HG02884 (cell line): ENCODE results near the gene DOCK4.

Experiments
- ATAC-seq: cut with Tn5 transposase; IDR thresholded peaks from one replicate; pipeline ENCODE4 v1.9.1; 2021; ENCODE audit warnings: mild to moderate bottlenecking, moderate library complexity; ENCODE audit not compliant: unreplicated experiment

DOCK4 gene

DNA sequence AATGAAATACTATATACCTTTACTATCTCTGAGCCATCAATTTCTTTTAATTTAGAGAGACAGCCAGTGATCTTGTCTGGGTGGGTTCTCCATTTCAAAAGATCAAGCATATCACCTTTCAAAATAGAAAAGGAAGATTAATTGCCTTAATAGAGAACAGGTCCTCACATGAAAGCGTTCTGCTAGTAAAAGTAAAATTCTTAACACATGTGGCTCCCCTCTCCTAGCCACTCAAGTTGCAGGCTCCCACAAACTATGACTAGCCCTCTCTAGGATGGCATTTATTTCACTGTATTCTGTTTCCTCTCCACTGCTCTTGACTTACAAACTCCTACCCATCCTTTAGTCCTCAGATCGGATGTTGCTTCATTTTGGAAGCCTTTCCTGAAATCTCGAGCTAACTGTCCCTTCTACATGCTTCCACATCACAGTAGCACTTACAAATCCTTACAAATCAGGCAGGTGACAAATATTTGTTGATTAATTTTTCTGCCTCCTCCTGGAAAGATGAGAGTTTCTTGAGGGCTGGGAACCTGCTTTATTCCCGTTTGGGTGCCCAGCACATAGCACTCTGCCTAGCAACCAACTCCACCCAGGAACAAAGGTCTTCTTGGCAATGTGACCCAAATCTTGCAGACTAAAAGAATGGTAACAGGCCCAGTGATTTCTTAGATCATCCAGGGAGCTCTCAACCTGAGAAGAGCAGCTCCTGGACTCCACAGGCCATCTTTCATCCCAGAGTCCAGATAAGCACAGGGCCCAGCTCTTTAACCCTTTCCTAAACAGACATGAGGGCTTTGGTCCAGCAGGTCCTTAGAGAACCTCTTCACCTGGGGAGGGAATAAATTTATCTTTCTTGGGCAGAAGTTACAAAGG, 333.5 kb downstream of the DOCK4 start:
- ATAC-seq: no peak

DNA sequence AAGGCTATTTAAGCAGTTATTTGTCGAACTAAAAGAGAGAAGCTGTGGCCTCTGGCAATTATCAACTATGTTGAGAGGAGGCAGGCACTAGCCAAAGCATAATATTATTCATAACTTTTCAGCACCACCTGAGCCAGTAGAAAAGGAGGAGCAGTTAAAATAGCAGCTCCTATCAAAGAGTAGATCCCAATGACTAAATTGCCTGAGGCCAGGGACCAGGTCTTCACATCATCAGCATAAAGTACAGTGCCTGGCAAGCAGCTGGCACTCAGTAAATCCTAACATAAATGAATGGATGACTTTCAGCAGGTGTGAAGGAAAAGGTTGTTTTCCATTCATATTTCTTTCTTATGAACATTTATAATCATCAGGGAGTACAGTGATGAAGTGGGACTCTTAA, 334.9 kb downstream of the DOCK4 start:
- no peak for ATAC-seq

DNA sequence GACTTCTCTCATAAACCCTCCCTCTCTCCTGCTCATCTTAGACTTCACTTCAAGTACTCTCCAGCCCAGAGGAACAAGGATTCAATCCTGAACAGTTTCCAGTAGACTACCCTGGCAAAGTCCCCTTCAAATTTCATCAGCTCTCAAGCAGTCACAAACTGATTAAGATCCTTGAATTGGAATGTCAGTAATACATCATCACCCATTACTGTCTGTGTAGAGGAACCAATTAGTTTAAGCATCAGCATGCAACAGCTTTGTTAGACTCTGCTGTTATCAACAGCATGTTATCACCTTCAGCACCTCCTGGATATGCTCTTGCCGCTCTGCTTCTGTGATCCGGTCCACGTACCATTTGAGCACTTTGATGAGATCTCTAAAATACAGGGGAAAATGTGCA, 336.9 kb downstream of the DOCK4 start:
- no peak for ATAC-seq

DNA sequence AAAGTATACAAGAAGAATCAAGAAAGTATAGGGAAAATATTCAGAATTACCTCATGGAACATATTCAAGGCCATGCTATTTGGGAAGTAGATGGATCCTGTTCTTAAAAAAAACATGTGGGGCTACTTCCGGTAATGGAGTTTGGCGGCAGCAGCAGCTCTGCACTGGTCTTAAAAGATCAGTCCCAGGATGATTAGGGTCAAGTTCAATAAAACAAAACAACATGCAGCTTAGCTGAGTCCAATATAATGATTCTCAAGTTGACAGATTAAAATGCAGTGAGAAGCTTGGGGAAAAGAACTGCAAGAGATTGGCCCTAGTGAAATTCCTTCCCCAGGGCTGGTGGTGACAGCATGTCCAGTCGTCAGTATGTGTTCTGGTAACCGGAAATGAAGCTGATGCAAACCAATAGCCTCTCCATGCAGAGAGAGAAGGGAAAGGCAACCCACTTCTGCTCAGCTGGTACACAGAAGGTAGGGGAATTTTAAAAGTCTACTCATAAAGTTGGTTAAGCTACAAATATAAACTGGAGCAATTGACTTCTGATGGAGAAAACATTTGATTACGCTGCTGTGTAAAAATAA, 338.8 kb downstream of the DOCK4 start:
- ATAC-seq: no peak

DNA sequence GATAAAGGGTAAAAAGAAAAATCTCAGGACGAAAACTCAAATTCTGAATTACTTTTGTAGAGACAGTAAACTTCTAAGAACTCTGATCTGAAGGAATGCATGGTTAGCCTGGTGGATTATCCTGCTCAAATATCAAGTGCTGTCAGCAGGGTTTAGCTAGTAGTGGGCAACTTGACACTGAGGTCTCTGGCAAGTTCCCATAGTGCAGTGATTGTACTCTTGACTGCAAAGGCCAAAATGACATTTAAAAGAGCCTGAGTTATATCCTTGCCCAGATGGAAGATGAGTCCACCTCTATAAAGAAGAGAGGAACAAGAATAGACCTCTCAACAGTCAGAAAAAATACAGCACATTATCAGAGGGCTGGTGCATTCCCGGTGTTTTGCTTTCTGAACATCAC, 339.4 kb downstream of the DOCK4 start:
- ATAC-seq: no peak

DNA sequence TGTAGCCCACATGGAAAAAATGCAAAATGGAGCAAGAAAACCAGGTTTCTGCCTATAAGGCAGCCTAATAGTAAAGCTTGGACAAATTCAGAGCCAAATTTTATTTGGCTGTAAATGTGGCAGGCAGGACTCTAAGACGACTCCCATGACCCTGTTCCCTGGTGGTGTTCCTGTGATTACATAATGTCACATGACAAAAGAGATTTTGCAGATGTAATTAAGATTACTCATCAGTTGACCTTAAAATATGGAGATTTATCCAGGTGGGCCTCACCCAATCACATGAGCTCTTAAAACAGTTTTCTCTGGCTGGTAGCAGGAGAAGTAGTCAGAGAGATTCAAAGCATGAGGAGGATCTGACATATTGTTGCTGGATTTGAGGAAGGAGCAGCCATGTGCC, 340.8 kb downstream of the DOCK4 start:
- no peak for ATAC-seq

DNA sequence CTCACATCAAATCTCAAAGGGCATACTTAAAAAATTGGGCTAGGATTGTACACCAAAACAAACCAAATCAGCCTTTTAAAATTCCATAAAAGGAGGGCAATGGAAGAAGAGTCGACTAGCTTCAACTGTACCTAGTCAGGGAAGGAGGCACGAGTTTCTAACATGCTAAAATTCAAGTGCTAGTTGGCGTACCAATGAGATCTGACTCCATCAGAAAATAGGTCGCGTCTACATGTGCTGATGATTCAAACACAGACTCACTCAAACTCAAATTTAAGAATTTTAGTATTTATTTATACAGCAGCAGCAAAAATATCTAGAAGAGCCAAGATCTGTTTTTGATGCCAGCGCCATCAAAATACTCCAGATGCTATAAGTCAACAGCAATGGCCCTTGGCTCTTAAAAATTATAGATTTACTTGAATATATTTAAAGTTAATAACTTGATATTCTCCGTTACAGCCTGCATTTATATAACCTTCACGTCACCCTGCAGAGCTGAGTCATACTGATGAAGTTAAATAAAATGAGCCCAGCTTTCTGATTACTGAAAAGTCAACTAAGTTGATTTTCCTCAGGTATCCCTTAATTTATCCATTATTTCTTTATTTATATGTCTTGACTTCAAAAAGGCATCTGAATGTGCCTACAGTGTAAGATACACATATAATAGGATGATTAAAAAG, 341.8 kb downstream of the DOCK4 start:
- ATAC-seq: no peak

DNA sequence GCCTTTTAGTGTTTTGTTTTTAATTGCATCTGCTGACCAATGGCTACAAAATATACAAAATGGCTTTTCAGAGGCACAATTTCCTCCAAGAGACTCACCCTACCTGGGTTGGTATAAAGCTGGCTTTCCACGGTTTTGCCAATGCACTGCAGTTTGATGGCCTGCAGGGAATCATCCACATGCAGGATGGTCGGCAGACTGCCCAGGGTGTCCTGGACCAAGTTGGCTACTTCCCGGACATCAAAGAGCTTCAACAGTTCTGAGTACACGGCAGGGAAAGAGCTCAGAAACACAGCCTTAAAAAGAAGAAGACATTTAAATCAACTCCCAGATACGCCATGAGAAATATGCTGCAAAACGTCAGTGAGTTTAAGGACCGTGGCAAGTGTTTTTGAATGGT, 342.9 kb downstream of the DOCK4 start:
- no peak for ATAC-seq

DNA sequence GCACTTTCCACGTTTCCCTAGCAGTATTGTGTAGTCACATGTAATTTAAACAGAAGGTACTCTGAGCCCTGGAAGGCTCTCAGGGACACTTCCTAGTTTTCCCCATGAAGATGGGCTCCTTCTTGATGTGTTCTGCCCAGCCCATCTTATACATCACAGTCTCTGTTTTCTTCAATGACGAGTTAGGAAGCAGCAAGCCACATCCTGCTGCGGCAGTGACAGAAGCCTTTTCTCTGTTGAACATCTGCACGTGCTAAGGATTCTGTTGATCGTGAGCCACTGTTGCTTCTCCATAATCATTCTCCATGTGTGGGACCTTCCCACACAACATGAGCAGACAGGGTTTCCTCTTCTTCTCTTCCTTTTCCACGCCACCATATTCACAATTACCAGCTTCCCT, 346.0 kb downstream of the DOCK4 start:
- ATAC-seq: no peak

DNA sequence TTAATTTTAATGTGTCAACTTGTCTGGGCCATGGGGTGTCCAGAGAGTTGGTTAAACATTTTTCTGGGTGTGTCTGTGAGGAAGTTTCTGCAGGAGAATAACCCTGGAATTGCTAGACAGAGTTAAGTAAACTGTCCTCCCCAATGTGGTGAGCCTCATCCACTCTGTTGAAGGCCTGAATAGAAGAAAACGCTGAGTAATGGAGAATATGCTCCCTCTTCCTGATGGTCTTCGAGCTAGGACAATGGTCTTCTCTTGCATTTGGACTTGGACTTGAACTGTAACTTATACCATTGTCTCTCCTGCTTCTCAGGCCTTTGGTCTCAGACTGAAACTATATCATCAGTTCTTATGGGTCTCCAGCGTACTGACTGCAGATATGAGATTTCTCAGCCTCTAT, 347.9 kb downstream of the DOCK4 start:
- no peak for ATAC-seq

DNA sequence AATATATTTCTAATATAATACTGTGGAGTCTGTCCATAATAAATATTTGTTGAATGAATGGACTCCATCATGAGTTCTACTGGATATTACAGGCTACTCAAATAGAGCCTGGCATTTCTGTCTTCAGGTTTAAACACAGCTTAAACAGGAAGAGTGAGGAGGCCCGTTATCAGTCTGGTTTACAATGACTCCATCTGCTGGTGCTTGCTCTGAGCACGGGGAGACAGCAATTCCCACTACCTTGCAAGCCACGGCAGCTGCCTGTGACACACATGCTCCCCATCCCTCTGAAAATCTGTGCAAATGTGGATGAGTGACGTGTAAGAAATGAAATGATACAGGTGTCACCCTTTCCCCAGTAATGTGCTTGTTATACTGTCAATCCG, 350.4 kb downstream of the DOCK4 start:
- no peak for ATAC-seq

DNA sequence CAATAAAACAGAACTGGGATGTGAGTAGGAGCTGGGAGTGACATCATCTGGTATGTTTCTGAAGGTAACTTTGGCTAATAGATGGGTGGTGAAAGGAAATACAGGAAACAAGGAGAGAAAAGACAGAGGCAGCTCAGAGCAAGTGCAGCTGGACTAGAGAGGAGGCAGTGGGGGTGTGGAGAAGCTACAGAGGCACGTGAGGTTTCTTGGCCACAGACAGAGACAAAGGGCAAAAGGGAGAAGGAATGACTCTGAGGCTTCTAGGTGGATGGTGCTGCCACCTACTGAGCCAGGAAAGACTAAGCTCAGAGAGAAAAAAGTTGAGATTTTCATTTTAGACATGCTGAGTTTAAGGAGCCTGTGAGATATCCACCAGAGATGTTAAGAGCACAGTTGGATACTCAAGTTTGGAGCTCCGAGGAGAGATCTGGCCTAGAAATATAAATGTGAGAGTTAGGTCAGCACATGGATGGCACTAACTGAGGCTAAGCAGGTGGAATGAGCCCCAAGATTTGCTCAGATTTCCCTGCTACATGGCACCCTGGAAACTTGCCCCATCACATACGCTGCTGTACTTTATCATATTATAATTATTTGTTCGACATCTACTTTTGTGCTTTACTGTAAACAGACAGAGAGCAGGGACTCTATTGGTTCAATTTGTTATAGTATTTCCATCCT, 350.9 kb downstream of the DOCK4 start:
- peak; percentile 84 for ATAC-seq

DNA sequence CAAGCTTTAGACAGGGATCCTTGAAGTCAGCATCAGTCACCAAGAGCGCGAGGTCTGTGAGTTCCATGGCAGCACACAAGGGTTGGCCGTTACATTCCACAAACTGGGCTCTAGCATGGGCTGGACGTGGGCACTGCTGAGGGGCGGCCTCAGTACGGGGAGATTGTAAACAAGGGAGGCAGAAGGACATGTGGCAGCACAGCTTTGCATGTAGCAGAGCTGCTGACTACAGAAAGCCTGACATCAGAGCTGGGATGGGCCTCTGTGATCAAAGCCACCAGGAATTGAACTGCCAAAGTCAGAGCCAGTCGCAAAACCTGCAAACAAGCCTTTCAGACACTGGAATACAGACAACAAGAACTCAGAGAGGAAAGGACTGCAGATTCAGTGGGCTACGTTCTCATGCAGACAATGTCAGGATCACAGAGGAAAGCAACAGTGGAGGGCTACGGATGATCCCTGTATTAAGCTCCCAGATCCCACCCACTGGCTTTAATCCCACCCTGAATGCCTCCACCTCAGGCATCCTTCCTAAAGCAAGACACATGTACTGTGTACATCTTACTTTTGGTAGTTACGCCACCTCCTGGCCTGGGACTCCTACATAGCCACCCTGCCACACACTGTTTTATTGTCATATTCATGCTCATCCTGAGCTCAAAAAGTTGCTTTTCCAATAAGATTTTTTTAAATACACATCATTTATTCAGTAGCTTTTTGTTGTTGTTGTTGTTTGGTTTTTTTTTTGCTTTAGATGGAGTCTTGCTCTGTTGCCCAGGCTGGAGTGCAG, 352.8 kb downstream of the DOCK4 start:
- ATAC-seq: no peak

DNA sequence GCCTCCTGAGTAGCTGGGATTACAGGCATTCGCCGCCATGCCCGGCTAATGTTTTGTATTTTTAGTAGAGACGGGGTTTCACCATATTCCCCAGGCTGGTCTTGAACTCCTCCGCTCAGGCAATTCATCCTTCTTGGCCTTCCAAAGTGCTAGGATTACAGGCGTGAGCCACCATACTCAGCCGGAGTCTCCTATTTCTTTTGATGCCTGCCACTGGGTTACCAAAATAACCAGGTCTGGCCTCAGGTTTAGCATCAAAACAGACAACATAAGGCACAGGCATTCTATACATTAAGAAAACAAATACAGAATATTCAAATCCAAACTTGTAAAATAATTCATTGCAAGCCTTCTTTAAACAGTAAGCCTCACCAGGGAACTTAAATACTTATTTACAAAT, 354.1 kb downstream of the DOCK4 start:
- ATAC-seq: no peak

DNA sequence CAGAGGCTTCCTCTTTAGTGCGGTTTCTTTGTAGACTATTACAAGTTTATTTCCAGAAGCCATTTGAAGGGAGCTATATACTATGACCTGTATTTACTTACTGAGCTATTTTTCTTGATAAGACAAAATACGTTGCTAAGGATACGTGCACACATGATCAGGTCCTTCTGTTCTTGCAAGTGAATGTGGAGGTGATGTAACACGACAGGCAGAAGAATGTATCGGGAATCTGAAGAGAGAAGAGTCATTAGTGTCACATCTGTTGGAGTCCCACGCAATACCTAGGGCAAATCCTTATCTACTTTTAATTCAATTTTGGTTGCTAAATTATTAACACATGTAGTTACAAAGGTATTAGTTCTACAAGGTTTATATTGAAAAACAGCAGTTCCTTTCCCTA, 359.3 kb downstream of the DOCK4 start:
- ATAC-seq: no peak

DNA sequence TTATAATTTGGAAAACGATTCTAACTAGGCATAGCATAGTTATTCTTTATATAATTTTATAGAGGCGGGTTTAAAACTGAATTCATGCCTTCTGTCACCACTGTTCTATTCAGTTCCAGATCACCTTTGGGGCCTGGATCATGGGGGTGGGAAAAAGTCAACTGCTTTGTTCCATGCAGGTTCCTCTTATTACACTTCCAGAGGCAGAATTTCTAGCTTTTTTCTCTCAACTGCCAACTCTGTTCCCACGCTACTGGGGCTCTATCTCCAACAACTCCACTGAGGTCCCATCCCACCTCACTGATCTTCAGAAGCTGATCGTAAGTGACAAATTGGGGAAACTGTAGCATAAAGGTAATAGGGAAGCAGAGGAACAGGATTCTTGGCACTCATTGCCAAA, 360.3 kb downstream of the DOCK4 start:
- ATAC-seq: no peak

DNA sequence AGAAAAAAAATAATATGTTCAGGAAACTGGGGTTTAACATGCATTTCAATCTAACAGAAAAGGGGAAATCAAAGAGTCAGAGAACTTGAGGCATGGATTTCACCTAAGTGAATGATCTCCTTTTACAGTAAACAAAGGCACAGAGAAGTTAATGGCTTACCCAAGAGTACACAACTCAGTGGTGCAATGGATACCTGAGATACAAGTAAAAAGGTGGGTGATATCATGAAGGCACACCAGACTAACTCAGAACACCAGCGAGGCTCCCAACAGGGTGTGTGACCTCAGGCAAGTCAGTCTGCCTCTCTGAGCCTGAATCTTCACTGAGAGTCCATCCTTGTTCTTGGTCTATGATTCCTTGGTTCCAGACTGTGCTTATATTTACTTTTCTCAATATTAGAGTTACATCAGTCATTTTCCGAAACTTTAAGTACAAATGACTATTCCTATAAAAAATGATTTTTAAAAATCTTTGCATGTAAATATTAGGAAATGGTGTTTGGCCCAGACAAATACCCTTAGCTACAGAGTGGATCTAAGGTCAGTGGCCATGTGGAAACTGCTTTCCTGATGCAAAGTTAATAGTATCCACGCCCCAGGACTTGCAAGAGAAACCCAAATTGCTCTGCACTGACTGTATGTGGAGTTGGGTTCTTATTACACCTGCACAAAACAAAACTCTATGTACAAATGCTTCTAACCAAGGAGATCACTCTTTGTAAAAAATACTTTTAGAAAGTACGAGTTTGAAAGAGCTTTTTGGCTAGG, 361.1 kb downstream of the DOCK4 start:
- no peak for ATAC-seq

DNA sequence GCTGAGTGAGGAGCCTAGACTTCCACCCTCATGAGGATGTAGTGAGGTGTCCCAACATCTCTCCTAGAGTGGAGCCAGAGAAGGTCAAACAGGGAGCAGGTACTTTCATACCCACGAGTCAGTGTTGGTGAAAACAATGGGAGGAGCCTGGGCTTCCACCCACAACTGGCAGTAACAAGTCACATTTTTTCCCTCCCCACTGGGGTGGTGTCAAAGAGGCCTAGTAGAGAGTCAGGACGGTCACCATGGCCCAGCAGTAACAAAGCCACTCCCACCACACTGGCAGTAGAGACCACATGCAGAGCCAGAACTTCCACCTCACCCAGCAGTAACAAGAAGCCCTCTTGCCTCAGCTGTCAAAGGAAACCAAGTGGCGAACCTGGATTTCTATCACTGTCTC, 363.7 kb downstream of the DOCK4 start:
- no peak for ATAC-seq

DNA sequence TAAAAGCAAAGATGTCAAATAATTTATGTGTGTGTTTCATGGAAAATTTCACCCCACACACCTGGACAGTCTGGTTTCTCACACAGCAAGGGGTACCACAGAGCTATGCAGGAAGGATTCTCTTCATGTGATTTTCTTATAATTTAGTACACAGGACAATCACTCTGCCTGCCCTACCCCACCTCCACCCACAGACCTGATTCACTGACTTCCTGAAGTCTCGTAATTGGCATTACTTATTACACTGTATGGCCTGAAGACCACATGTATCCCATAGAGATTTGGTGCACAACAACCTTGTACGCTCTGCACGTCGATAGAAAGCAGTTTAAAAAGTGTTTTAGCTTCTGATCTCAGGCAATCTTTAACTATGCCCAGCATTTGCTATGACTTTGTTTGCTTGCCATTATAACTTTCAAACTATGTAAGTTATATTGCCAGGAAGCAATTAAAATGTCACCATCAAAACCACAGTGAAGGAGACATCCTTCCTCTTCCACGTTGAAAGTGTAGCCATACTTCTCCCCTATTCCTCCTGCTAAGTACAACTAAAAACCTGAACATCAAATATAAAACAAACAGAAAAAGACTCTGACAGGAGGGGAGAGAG, 364.5 kb downstream of the DOCK4 start:
- ATAC-seq: no peak

DNA sequence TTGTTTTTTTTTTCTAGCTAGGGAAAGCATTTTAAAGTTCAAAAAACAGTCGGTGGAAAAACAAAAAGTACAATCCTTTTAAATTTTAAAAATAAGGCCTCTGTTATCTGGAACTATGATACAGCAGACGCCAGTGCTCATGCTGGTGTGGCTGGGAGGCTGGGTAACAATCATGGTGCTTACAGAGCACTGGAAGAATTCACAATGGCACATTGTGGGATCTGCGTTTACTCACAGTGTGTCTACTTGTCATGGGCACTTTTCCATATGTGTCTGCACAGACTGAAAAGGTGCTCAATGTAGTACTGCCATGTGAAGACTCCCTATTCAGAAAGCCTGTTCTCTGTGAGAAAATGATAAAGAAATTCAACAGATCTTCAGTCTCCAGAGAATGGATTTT, 365.7 kb downstream of the DOCK4 start:
- no peak for ATAC-seq
